GM19463 (cell line): Measurements from ENCODE around the gene IKZF1.
A peak's percentile ranks its signal among the peaks of the same experiment; 100 is the strongest.

Experiments
- ATAC-seq: cut with Tn5 transposase; IDR thresholded peaks from one replicate; pipeline ENCODE4 v1.9.1; 2021; ENCODE audit warnings: mild to moderate bottlenecking, moderate library complexity; ENCODE audit not compliant: unreplicated experiment

IKZF1 gene

DNA sequence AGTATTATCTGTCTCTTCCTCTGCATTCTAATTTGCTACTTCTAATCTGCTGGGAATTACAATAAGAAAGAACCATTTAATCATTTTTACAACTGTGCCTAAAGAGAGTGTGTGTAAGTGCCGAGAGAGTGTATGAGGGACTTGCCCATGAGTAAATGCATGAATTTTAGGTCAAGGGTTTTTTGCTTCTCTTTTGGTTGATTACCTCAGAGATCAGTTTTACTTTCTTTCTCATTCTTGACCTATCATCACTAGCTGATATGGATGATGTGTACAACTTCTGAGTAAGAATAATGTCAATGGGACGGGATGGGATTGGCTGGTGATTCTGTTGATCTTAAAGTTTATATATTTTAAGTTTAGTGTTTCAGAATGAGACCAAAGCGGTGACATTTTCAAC lies 47.8 kb downstream of the IKZF1 start:
- ATAC-seq: peak; percentile 76

DNA sequence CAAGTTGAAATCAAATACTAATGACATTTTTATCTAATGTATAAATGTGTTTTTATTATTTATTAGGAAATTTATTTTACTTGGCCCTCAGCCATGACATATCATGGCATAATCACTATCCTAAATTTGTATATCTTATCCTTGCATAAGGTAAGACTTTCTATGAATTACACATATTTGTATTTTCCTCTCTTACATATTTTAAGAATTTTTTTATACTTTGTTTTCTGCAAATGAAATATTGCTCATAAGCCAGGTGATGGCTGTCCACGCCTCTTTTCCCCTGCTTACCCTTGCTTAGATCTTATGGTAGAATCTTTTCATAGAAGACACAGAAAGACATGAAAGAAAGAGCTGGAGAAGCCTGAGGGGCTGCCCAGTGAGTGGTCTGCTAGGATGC lies 48.2 kb downstream of the IKZF1 start:
- no peak for ATAC-seq

DNA sequence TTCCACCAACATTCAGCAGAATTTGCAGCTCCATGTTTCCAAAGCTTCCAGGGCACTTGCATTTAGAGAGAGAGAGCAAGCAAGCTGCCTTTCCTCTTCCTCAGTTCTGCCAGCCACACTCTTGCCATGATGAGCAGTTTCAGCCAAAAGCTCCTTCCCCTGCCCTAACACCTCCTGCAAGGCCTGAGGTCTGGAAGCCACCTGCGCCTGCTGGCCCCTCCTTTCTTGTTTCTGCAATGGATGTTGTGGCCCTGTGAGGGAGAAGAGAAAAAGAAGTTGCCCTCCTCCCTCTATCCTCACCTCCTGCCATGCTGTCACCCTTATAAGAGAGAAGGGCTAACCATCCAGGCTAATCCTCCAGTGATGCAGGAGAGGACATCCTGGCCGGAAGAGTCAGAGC lies 48.7 kb downstream of the IKZF1 start:
- ATAC-seq: no peak

GRCh38 chr7:50353894-50354595 lies 49.5 kb downstream of the IKZF1 start:
- ATAC-seq: no peak

- no peak for ATAC-seq
These were observed 51.3 kb downstream of the IKZF1 start for GRCh38 chr7:50355817-50356178.

DNA sequence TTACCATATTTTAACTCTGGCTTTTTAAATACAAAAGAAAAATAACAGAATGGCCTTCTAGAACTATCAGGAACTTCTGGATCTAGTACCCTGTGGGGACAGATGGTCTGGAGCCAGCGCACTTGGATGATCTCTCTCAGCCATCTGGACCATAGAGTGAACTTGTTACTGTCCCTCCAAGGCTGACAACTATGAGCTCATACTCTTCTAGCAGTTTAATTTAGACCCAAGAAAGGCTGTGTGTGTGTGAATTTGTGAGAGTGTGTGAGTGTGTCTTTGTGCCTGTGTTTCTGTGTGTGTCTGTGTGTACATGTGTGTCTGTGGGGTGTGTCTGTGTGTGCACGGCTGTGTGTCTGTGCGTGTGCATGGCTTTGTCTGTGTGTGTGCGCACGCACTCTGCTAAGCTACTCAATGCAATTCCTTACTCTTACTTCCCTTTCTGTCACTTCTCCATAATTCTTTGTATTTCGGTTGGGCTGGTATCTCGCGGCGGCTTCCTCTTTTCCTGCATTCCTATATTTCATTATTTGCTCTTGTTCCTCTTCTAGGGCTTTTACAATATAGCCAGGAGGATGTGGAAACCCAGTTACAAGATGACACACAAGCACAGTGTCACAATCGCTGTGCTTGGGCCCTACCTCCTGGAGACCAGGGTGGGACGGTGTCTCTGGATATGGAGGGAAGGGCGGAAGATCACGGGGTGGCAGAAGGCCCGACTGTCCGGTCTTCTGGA lies 51.9 kb downstream of the IKZF1 start:
- ATAC-seq: no peak

- no peak for ATAC-seq
These were observed 52.4 kb downstream of the IKZF1 start for GRCh38 chr7:50356945-50357268.

DNA sequence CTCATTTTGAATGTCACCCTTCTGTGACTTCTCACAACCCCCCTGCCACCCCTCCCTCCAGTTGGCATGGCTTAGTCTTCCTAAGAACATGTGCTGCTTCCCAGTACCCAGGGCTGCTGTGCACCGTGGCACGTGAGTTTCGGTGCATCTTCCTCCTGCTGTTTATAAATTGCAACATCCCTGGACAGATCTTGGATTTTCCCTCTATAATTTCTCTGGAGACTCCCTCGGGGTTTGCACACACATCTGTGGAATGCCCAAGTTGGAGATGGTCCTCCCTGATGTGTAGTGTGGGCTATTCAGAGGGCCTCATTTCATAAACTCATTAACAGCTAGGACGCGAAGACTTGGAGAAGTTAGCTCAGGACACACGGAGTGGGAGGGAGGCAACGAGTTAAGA lies 52.9 kb downstream of the IKZF1 start:
- ATAC-seq: no peak

GRCh38 chr7:50358041-50358705 lies 53.7 kb downstream of the IKZF1 start:
- ATAC-seq: no peak

DNA sequence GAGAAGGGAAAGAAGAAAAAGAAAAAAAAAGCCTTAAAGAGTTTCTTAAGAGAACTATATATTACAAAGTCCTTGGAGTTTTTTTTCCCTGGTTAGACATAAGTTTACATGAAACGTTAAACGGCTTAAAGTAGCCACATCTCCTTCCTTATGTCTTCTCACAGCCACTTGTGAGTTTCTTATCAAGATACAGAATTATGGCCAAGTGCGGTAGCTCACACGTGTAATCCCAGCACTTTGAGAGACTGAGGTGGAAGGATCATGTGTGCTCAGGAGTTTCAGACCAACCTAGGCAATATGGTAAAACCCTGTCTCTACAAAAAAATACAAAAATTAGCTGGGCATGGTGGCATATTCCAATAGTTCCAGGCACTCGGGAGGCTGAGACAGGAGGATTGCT lies 54.3 kb downstream of the IKZF1 start:
- ATAC-seq: no peak

GRCh38 chr7:50359258-50359994 lies 54.9 kb downstream of the IKZF1 start:
- no peak for ATAC-seq

GRCh38 chr7:50359995-50360925 lies 55.7 kb downstream of the IKZF1 start:
- ATAC-seq: no peak

- no peak for ATAC-seq
These were observed 57.6 kb downstream of the IKZF1 start for GRCh38 chr7:50362142-50362541.

GRCh38 chr7:50362712-50363282 lies 58.3 kb downstream of the IKZF1 start:
- no peak for ATAC-seq

DNA sequence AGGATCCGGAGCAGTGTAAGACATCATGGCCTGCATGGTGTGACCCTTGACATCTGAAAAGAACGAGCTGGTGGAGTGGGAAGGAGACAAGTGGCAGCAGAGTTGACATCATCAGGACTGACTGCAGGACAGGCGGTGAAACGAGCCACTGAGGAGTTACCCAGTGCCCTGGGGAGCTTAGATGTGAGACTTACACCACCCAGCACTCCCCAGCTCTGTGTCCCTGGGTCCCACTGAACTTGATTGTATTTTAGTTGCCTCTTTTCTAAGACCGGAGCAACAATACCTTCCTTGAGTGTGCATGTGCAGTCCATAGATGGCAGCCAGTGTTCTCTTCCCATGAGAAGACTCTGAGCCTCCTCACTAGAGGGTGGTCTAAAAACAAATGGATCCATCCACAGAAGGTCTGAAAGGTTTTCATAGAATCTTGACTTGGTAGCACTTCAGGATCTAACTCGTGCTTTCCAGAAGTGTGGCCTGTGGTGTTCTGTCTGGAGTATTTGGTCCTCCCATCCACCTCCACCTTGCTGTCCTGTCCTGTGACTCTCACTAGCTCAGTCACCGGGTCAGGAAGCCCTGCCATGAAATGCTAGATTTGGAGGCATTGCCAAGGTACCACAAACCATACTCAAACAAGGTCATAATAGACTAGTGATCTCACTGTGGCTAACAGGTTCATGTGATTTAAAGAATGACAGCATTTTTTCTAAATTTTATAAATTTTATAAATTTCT lies 59.0 kb downstream of the IKZF1 start:
- no peak for ATAC-seq

DNA sequence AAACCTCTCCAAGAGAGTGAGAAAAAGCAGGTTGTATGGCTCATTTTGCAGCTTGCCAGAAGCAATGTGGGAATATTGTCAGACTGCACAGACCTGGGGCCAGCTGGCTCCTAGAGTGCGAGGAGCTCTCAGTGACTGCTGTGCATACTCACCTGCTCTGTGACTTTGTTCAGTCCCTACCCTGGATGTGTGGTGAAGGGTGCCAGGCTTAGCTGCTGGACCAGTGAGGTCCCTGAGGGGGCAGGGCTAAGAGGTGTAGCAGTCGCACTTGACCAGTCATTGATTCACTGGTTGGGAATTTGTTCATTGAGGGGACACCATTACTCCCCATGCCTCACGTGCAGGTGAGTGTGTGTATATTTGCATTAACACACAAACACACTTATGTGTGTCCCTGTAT lies 60.1 kb downstream of the IKZF1 start:
- ATAC-seq: no peak

- no peak for ATAC-seq
These were observed 61.8 kb downstream of the IKZF1 start for GRCh38 chr7:50366311-50366710.

DNA sequence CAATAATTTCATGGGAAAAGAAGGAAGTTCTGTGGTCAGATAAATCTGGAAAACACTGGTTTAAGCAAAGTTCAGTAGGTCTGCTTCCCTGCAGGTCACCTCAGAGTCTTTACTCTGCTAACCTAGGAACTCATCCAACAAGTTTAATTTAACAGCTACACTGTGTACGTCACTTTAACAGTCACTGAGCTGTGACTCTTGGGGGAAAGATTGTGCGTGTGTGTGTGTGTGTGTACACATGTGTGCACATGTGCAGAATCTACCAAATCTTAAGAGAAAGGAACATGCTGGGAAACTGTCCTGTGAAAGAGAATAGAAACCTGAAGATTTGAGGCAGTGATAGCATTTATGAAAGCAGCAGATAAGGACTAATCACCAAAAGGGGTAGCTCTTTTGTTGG lies 62.6 kb downstream of the IKZF1 start:
- ATAC-seq: no peak

GRCh38 chr7:50367570-50367969 lies 63.1 kb downstream of the IKZF1 start:
- ATAC-seq: no peak

- no peak for ATAC-seq
These were observed 63.9 kb downstream of the IKZF1 start for GRCh38 chr7:50368366-50368765.
